ENCODE data around the gene PLA2G4A.

Gene PLA2G4A

GRCh38 chr1:186884251-186884650 lies 55.5 kb downstream of the PLA2G4A start:
- DNase-seq (ENCODE audit: low read depth, low spot score), result no peak
- H3K4me3 ChIP-seq (ENCODE audit: low read depth, low read length), result no peak overlapping the region
- in situ Hi-C loops (cut with HindIII; ENCODE audit: low sequenced_read_pairs), result no loop called here
- TF ChIP-seq CTCF (IDR thresholded peaks at IDR 0.05; ENCODE audit: low read depth, low read length), result no peak

- in situ Hi-C loops (cut with HindIII; ENCODE audit: low sequenced_read_pairs), result no loop called here
- no peak overlapping the region for H3K4me3 ChIP-seq (ENCODE audit: low read depth, low read length)
- TF ChIP-seq CTCF (IDR thresholded peaks at IDR 0.05; ENCODE audit: low read depth, low read length), result no peak
- DNase-seq (ENCODE audit: low read depth, low spot score), result no peak
These were observed 58.5 kb downstream of the PLA2G4A start for GRCh38 chr1:186887203-186887602.

DNA sequence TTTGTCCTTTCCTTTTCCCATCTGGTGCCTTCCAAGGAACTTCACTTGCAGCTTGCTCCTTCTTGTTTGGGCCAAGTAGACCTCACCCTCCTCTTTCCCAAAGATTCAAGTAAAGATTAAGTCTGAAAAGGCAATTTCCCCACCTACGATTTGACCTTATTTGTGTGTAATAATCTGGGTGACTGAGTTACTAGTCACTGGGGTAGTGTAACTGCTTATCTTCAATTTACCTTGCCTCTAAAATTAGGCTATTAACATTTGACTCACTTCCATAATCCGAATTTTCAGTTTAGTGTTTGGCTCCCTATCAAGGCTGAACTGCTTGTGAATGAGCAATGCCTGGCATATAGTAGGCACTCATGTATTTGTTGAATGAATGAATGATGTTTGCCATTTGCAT lies 59.6 kb downstream of the PLA2G4A start:
- in situ Hi-C loops (cut with HindIII; ENCODE audit: low sequenced_read_pairs), result no loop called here
- no peak for DNase-seq (ENCODE audit: low read depth, low spot score)
- no peak overlapping the region for H3K4me3 ChIP-seq (ENCODE audit: low read depth, low read length)
- no peak for TF ChIP-seq CTCF (IDR thresholded peaks at IDR 0.05; ENCODE audit: low read depth, low read length)

DNA sequence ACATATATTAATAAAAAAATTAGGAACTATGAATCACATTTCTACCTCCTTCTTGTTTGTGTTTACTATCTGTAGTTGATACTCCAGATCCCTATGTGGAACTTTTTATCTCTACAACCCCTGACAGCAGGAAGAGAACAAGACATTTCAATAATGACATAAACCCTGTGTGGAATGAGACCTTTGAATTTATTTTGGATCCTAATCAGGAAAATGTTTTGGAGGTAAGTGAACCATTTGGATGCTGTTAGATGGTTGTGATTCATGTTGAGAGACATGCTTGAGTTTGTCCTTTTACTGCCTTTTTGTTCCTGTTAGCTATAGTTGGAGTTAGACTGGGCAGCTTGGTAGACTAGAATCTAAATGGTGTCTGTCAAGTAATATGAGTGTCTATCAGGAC lies 64.2 kb downstream of the PLA2G4A start:
- no peak overlapping the region for H3K4me3 ChIP-seq (ENCODE audit: low read depth, low read length)
- in situ Hi-C loops (cut with HindIII; ENCODE audit: low sequenced_read_pairs), result no loop called here
- TF ChIP-seq CTCF (IDR thresholded peaks at IDR 0.05; ENCODE audit: low read depth, low read length), result no peak
- DNase-seq (ENCODE audit: low read depth, low spot score), result no peak

- in situ Hi-C loops (cut with HindIII; ENCODE audit: low sequenced_read_pairs), result no loop called here
These were observed 65.7 kb downstream of the PLA2G4A start for GRCh38 chr1:186894415-186894814.

DNA sequence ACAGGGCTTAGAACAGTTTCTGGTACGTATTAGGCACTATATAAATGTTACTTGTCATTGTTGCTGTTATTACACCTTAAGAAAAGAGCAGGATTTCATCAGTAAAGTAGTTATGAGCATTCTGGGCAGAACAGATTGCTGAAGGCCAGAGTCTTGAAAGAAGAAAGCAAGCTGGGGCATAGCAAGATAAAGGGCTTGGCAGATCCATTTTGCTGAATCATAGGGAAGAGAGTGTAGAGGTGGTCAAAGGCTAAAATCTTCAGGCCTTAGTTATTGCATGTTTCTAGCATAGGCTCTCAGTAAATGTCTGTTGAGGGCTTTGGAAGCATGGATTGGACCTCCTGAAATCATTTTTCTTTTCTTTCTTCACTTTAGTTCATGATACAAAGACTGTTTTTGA lies 67.5 kb downstream of the PLA2G4A start:
- in situ Hi-C loops (cut with HindIII; ENCODE audit: low sequenced_read_pairs), result no loop called here
- H3K4me3 ChIP-seq (ENCODE audit: low read depth, low read length), result no peak overlapping the region
- TF ChIP-seq CTCF (IDR thresholded peaks at IDR 0.05; ENCODE audit: low read depth, low read length), result no peak
- DNase-seq (ENCODE audit: low read depth, low spot score), result no peak

More at GRCh38 chr1:186894415-186894814, 65.7 kb downstream of the PLA2G4A start:
- no peak overlapping the region for H3K4me3 ChIP-seq (ENCODE audit: low read depth, low read length)
- DNase-seq (ENCODE audit: low read depth, low spot score), result no peak
- TF ChIP-seq CTCF (IDR thresholded peaks at IDR 0.05; ENCODE audit: low read depth, low read length), result no peak

- H3K4me3 ChIP-seq (ENCODE audit: low read depth, low read length), result no peak overlapping the region
- in situ Hi-C loops (cut with HindIII; ENCODE audit: low sequenced_read_pairs), result no loop called here
- no peak for DNase-seq (ENCODE audit: low read depth, low spot score)
- TF ChIP-seq CTCF (IDR thresholded peaks at IDR 0.05; ENCODE audit: low read depth, low read length), result no peak
These were observed 68.3 kb downstream of the PLA2G4A start for GRCh38 chr1:186897008-186897407.

Data from astrocyte of the spinal cord (primary cell).